ENCODE results near the gene RALGPS1.

DNA sequence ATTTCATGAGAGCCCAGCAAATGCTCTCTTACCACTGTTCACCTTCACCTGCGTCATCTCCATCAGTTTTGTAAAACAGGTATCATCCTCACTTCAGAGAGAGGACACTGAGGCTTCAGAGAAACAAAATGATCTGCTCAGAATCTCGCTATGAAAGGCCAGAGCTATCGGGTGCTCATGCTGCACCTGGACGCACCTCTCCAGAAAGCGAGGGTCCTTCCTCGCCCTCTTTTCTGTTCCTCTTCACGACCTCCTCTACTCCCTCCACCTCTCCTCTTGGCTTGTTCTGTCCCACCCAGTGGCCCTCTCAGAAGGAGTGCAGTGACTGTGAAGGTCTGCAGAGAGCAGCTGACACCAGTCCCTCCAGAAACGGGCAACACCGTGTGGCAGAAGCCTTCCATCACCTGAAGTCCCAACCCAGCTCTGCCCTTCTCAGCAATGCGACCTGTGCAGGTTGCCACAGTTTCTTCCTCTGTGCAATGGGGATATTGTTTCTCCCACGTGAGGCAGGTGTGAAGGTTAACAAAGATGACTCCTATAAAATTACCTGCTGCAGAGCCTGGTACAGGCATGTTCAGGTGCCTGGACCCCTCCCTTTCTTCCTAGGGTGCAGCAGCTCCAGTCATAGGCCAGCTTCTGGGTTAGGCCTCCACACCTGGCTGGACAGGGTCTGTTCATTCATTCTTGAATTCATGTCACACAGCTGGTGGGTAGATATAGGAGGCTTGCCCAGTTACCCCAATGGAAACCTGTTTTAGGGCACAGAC lies 253.2 kb downstream of the RALGPS1 start:
- TF ChIP-seq, protein P1, sequence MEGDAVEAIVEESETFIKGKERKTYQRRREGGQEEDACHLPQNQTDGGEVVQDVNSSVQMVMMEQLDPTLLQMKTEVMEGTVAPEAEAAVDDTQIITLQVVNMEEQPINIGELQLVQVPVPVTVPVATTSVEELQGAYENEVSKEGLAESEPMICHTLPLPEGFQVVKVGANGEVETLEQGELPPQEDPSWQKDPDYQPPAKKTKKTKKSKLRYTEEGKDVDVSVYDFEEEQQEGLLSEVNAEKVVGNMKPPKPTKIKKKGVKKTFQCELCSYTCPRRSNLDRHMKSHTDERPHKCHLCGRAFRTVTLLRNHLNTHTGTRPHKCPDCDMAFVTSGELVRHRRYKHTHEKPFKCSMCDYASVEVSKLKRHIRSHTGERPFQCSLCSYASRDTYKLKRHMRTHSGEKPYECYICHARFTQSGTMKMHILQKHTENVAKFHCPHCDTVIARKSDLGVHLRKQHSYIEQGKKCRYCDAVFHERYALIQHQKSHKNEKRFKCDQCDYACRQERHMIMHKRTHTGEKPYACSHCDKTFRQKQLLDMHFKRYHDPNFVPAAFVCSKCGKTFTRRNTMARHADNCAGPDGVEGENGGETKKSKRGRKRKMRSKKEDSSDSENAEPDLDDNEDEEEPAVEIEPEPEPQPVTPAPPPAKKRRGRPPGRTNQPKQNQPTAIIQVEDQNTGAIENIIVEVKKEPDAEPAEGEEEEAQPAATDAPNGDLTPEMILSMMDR (IDR thresholded peaks at IDR 0.05) = no peak
- no peak for TF ChIP-seq POLR2A (IDR thresholded peaks at IDR 0.05)
